Osteoblast (primary cell): ENCODE data around the gene PIM1. TPM values are rescaled to one million over a fixed set of nuclear protein-coding genes. Genes with fewer than 3 reads are reported as not detected.

ENCODE experiments used
- DNase-seq: peaks from one replicate; pipeline ENCODE4 v3.0.0; 2011; ENCODE audit warnings: low spot score, mixed read lengths; ENCODE audit not compliant: insufficient read length; ENCODE audit errors: missing footprints
- H2AFZ ChIP-seq: 2 replicates; pipeline ENCODE4 v1.6.0; 2011; ENCODE audit warnings: mild to moderate bottlenecking, low read length
- H3K27ac ChIP-seq: 2 replicates; pipeline ENCODE4 v1.5.1; 2011; ENCODE audit warnings: mild to moderate bottlenecking, low read depth, low read length, moderate library complexity
- H3K27me3 ChIP-seq: 2 replicates; pipeline ENCODE4 v1.6.0; 2012; ENCODE audit warnings: mild to moderate bottlenecking, control low read depth, inconsistent platforms, low read length, moderate library complexity; ENCODE audit not compliant: insufficient read depth
- H3K36me3 ChIP-seq: 2 replicates; pipeline ENCODE4 v1.5.1; 2011; ENCODE audit warnings: mild to moderate bottlenecking, low read length, control low read depth, moderate library complexity; ENCODE audit not compliant: insufficient read depth
- H3K4me1 ChIP-seq: 2 replicates; pipeline ENCODE4 v1.5.1; 2011; ENCODE audit warnings: mild to moderate bottlenecking, low read length, control low read depth, moderate library complexity; ENCODE audit not compliant: insufficient read depth
- H3K4me2 ChIP-seq: 2 replicates; pipeline ENCODE4 v1.6.0; 2011; ENCODE audit warnings: mild to moderate bottlenecking, low read length; ENCODE audit not compliant: insufficient read depth
- H3K4me3 ChIP-seq: fragments of 200-600 bp; sonication (generic); 3 replicates; pipeline ENCODE4 v1.5.1; 2012; ENCODE audit warnings: mild to moderate bottlenecking, low read length, inconsistent platforms; ENCODE audit not compliant: insufficient read depth
- H3K79me2 ChIP-seq: 2 replicates; pipeline ENCODE4 v1.6.0; 2012; ENCODE audit warnings: mild to moderate bottlenecking, low read length, control low read depth, inconsistent platforms; ENCODE audit not compliant: insufficient read depth
- H3K9me3 ChIP-seq: 2 replicates; pipeline ENCODE4 v1.5.1; 2011; ENCODE audit warnings: low read depth, low read length, control low read depth
- H4K20me1 ChIP-seq: 2 replicates; pipeline ENCODE4 v1.6.0; 2012; ENCODE audit warnings: mild to moderate bottlenecking, low read length, control low read depth; ENCODE audit not compliant: insufficient read depth
- CTCF ChIP-seq: IDR thresholded peaks from 2 replicates; pipeline ENCODE4 v1.5.1; 2011; ENCODE audit warnings: mild to moderate bottlenecking, low read depth, low read length, moderate library complexity; ENCODE audit errors: extremely low read depth
- total RNA-seq: library from RNA; depleted of rRNA; stranded (reverse); fragments of >200 nt; gene quantifications from 2 replicates; pipeline ENCODE4 v1.2.3, GENCODE V29; 2012

Gene PIM1
- total RNA-seq, 1 donor: 14.8 TPM

DNA sequence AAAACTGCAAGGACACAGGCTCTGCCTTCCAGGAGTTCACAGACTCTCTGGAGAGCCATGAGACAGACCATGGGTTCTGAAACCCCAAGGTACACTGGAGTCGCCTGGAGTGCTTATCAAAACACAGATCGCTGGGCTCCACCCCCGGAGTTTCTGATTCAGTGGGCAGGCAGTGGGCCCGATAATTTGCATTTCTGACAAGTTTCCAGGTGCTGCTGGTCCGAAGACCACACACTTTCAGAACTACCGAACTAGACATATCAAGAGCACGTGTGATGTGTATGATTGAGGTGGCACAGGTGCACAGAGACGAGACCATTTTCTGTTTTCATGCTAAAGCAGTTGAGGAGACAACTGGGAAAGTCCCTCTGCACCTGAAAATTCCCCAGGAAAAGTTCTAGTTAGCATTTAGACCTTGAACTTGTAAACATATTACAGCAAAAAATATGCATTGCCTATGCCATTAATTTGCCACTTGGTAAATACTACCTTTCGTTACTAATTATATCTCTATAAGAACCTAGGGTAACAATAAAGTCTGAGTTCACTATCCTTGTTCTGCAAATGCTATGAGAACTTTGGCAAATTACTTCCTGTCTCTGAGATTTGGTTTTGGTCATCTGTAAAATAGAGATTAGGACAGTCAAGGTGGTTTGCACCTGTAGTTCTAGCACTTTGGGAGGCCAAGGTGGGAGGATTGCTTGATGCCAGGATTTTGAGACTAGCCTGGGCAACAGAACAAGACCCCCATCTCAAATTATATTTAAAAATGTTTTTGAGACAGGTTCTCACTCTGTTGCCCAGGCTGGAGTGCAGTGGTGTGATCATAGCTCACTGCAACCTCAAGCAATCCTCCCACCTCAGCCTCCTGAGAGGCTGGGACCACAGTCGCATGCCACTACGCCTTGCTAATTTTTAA, 14.3 kb upstream of the PIM1 start:
- no peak for TF ChIP-seq CTCF
- Histone ChIP-seq H3K36me3 (no peaks in the 10 kb centered on the region), H3K4me2 (no peak overlapping the region), H3K27ac (no peak overlapping the region), H4K20me1 (no peaks in the 10 kb centered on the region), H3K79me2 (no peaks in the 10 kb centered on the region), H3K4me3 (no peak overlapping the region), H3K4me1 (peaks cover 4% of the 10 kb centered on the region), H3K9me3 (no peaks in the 10 kb centered on the region), H2AFZ (no peak overlapping the region), H3K27me3 (no peaks in the 10 kb centered on the region)
- no peak for DNase-seq

- H3K4me2 ChIP-seq: no peak overlapping the region
- H2AFZ ChIP-seq: no peak overlapping the region
- H3K9me3 ChIP-seq: no peaks in the 10 kb centered on the region
- H3K4me3 ChIP-seq: no peak overlapping the region
- peaks cover 13% of the 10 kb centered on the region for H3K4me1 ChIP-seq
- no peaks in the 10 kb centered on the region for H3K36me3 ChIP-seq
- H4K20me1 ChIP-seq: no peaks in the 10 kb centered on the region
- DNase-seq: no peak
- no peaks in the 10 kb centered on the region for H3K27me3 ChIP-seq
- H3K27ac ChIP-seq: no peak overlapping the region
- no peaks in the 10 kb centered on the region for H3K79me2 ChIP-seq
- no peak for TF ChIP-seq CTCF
These were observed 11.4 kb upstream of the PIM1 start for GRCh38 chr6:37158508-37158907.

DNA sequence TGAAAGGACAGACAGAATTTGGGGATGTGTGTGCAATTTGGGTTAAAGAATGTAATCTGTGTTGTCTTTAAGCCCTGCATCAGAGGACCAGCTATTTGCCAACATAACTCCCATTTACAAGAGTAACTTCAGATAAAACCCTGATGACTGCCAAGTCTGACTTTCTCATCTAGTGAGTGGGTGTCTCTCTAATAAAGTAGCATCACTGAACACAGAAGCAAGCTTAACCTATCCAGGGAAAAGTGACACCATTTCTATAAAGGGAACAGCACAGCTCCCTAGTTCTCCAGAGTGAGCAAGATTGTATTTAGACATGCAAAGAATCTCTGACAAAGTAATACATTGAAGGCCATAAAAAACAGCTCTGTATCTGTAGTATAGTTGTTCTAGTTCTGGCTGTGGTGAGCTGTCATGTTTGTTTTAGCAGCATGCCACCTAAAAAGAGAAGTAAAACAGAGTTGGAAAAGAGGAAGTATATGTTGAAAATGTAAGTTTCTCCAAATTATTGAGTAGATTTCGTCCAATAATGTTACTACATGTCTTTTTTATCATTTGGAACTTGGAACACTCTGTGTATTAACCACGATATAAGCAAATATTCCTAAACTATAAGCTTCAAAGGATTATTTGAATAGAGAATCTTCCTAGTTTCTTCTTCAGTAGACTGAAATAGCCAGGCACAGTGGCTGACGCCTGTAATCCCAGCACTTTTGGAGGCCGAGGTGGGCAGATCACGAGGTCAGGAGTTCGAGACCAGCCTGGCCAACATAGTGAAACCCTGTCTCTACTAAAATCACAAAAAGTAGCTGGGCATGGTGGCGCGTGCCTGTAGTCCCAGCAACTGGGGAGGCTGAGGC, 8.8 kb upstream of the PIM1 start:
- H3K36me3 ChIP-seq: no peaks in the 10 kb centered on the region
- no peaks in the 10 kb centered on the region for H3K27me3 ChIP-seq
- peaks cover 13% of the 10 kb centered on the region for H3K4me1 ChIP-seq
- H3K27ac ChIP-seq: peak overlapping the region; percentile 89
- H3K79me2 ChIP-seq: no peaks in the 10 kb centered on the region
- H4K20me1 ChIP-seq: no peaks in the 10 kb centered on the region
- peak overlapping the region; percentile 70 for H3K4me2 ChIP-seq
- H3K9me3 ChIP-seq: no peaks in the 10 kb centered on the region
- DNase-seq: peak; percentile 95
- no peak for TF ChIP-seq CTCF
- H3K4me3 ChIP-seq: peak overlapping the region; percentile 21
- peak overlapping the region; percentile 69 for H2AFZ ChIP-seq

DNA sequence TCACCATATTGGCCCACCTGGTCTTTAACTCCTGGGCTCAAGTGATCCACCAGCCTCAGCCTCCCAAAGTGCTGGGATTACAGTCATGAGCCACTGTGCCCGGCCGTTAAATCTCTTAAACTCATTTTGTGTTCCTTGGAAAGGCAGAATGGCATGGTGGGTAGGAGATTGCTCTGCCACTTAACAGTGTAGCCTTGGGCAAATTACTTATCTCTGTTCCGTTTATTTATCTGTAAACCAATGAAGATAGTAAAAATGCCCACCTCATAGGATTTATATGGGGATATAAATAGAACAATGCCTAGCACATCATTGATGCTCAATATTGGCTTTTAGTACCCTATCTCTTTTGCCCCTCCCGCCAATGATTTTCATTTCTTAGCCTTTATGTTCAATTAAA, 7.2 kb upstream of the PIM1 start:
- Histone ChIP-seq H2AFZ (no peak overlapping the region), H3K4me2 (no peak overlapping the region), H3K36me3 (no peaks in the 10 kb centered on the region), H3K4me1 (peaks cover 13% of the 10 kb centered on the region), H3K27me3 (no peaks in the 10 kb centered on the region), H3K27ac (no peak overlapping the region), H4K20me1 (no peaks in the 10 kb centered on the region), H3K9me3 (no peaks in the 10 kb centered on the region), H3K79me2 (no peaks in the 10 kb centered on the region), H3K4me3 (no peak overlapping the region)
- TF ChIP-seq CTCF: no peak
- no peak for DNase-seq
